Superior temporal gyrus (tissue), 1 donor: ENCODE measurements around the gene ZNF200.
"Not testable (repeated sequence)": the region's sequence is repeated elsewhere in the genome, so short reads cannot be mapped to it uniquely, and the experiment has no call there.

Source experiments
- DNase-seq: peaks from one replicate; pipeline ENCODE4 v3.0.0-alpha.2; 2016; ENCODE audit errors: extremely low spot score

Gene ZNF200

DNA sequence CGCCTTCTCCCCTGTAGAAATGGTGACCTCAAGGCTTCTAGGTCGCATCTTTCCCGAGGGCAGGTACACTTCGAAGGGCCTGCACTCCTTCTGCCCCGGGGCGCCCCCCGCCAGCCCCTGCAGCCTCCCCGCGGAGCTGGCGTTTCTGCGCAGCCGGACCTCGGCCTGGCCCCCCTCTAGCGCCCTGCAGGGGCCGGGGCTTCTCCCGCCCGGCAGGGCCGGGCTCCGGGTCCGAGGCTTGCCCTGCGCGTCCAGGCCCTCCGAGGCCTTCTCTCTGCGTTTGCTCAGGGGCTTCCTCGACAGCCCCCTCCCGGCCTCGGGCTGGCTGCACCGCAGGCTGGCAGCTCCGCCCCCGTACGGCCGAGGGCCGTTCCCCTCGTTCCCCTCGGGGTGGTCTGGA is 19.4 kb upstream of the ZNF200 start:
- DNase-seq: no peak

DNA sequence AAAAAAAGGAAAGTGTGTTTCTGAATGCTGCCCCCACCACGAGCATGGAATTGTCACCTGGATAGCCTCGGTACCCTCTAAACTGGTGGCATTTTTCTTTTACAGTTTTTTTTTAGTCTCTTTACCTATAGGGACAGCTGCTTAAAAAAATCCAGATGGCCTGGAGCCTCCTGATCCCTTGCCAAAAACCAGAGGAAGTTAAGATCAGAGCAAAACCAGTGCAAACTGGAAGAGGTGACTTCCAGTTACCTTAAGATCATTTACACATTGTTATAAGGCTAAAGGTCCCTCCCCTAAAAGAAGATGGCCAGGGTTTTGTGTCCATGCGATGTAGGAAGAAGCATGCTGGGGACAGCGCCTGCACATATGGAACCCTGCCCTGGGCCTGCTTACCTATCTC is 18.0 kb upstream of the ZNF200 start:
- no peak for DNase-seq

DNA sequence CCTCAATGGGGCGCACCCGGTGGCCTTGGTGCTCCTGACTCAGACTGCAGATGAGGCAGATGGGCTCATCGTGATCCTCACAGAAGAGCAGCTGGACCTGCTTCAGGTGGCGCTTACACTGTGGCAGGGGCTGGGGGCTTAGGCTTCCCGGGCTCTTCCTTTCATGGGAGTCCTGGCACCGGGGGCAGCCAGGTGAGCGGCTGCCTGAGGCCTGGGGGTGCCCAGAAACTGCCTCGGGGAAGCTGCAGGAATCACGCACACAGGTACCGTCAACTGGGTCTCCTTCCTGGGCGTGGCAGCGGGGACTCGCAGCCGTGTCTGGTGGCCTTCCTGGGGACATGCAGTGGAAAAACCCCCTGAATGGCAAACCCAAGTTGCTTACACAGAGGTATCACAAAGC is 14.5 kb upstream of the ZNF200 start:
- no peak for DNase-seq

DNA sequence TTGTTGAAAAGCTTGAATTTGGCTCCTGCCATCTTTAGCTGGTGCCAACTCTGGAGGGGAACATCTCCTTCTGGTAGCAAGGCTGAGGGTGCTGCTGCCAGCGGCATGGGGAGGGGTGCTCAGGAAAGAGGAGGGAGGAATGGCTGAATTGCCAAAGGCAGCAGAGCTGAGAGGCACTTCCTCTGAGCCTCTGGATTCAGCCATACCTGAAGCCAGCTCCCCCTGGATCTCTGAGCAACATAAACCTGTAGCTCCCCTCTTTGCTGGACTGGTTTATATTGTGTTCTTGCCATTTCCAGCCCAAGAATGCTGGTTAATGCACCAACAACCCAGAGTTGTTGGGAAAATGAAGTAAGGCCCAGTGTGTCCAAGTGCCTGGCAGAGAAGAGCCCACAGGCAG is 14.1 kb upstream of the ZNF200 start:
- DNase-seq: no peak

DNA sequence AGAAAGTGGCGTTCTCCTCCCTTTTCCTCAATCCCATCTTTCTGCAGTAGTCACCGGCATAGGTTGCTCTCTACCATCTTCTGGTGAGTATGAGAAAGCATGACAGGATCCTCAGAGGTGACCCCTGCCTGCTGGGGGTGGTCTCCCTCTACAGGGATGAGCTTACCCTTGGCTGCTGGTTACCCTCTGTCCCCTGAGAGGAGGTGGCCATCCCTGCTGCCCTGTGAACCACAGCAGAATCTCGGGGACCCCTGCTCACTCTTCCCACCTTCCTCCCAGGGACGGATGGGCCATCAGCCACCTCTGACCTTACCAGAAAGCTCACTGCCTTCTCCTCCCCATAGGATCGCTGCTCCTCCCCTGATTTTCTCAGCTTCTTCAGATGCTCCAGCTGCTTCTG is 13.6 kb upstream of the ZNF200 start:
- DNase-seq: no peak

DNA sequence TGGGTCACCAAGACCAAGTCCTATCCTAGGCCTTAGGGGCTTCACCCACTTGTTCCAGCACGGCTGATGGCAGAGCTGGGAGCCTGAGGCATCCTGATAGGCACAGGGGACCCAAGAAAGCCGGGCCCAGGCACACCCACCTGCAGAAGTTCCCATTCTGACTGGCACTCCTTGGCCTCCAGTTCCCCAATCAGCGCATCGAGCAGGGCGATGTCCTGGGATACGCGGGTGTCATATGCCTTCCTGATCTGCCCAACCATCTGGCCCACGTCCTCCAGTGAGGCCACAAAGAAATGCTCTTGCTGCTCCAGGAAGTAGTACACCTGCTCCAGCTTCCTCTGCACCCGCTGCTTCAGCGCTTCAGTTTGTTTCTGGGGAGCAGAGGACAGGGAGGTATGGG is 11.9 kb upstream of the ZNF200 start:
- DNase-seq: no peak

DNA sequence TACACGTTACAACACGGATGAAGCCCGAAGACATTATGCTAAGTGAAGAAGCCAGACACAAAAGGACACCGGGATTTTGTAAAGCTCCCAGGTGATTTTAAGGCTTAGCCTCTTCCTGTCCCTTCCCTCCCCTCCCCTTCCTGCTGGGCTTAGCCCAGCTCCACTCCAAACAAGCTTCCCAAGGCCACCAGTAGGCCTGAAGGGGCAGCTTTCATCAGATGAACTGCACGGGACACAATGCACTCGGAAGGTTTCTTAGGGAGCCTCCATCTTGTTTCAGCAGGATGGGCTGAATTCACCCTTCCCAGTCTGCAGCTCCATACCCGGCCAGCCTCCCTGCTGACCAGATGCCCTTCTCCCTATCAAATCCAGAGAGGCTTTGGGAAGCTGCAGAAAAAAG is 11.0 kb upstream of the ZNF200 start:
- no peak for DNase-seq

DNA sequence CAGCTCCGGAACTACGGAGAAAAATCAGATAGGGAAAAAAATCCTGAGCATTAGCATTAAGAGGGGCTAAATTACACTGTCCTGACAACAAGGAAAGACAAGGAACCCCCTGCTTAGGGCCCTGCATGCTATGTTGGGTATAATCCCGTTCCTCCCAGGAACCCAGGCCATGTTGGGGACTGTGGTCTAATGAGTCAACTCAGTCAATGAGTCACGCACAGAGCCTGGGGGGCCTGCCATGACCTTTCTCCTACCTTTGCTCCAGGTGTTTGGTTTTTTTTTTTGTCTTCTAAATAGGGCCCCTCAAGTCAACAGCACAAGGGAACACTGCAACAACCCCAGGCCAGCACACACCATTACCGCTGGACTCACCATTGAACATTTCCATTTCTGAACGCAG is 8.9 kb upstream of the ZNF200 start:
- DNase-seq: no peak

DNA sequence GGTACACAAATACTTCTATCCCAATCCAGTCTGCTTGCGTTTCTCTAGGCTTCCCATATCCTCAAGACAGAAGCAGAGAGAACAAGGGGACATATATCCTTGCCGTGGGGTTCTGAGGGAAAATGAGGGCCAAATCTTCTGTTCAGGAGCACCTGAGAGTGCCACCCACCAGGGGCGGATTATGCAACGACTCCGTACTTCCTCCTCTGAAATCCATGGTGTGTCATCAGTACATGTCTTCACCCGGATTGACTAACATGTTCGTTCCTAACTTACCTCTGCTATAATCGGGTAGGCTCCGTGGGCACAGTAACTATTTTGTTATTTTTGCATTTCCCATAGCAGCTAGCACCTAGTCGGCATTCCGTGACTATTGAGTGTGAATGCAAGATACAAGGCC is 7.8 kb upstream of the ZNF200 start:
- DNase-seq: no peak

DNA sequence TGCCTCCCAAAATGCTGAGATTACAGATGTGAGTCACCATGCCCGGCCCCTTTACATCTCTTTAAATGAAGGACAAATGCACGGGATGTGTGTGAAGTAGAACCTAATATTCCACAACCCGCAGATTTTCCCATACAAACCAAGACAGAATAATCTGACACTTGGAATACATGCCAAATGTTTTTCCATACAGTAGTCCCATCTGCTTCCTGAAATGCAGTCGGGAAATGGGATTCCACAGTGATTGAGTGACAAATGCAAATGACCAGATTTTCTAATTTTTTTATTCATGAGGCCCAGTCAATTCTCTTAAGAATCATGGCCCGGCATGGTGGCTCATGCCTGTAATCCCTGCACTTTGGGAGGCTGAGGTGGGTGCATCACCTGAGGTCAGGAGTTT is 6.8 kb upstream of the ZNF200 start:
- DNase-seq: no peak

DNA sequence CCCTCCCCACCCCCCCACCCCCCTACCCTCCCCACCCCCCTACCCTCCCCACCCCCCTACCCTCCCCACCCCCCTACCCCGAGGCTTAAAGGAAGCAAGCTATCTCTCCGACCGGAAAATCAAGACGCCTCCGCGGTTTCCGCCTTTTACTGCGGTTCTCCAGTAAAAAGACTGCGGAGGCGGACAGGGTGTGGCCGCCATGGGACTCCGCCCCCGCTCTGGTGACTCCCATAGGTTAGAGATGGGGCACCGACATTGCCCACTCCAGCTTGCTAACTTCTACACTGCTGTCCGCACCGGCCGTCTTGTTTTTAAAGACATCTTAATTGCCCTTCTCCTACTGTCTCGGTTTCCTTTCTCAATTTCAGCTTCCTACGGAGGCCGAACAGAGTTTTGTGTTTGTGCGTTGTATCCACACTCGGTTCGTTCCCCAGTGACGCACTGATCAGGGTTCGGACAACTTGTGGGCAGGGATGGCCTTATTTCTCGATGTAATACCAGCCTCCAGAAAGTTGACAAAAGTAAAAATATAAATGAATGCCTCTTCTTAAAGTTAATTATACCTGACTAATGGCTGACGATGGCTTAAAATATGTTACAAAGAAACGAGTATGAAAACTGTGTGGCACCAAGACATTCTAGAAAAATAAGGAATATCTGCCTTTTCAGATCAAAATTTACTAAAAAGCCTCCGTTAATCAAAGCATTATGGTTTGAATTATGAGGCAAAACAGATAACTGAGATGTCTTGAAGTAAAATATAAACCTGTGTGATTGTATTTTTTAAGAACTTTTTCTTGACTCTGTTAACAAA is 1.1 kb upstream of the ZNF200 start:
- DNase-seq: no peak

DNA sequence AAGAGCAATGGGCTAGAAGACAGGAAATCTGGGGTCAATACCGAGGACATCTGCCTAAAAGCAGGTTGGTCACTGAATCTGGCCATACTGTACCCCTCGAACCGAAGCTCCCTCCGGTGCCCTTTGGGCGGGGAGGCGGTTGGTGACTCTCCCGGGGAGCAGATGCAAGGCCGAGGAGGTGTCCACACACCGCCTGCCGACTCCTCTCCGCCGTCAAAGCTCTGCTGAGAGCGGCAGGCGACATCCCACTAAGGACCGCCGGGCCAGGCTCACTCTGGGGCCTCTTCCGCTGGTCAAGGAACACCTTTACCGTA is 458 bp downstream of the ZNF200 start:
- no peak for DNase-seq

DNA sequence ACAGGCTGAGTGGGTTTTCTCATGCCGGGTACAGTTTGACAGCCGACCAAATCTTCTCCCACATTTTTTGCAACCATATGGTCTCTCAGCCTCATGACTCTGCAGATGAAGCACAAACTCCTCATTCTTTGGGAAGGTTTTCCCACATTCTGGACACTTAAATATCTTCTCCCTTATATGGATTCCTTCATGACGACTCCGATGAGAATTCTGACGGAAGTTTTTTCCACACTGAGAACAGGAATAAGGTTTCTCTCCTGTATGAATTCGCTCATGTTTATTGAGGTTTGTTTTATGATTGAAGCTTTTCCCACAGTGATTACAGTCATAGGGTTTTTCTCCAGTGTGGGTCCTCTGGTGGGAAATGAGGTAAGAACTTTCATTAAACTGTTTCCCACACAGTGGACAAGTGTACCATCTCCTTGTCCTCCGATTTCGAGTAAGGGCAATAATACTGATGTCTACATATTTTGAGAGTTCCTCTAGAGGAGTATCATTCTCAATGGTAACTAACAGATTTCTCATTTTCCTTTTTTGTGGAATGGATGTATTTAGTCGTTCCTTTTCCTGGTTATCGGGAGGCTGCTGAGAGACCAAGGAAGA is 10.9 kb downstream of the ZNF200 start:
- DNase-seq: no peak

DNA sequence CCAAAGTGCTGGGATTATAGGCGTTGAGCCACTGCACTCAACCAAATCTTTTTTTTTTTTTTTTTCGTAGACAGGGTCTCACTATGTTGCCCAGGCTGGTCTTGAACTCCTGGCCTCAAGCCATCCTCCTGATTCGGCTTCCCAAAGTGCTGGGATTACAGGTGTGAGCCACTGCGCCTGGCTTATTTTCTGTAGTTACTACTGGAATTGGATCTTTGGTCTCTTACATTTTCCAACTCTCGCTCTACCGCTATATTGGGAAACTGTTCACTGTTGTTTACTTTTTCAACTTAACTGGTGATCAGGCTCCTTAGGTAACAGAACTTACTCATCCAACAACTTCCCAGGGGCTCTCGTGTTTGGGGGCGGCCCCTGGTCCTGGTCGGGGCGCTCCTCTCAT is 14.1 kb downstream of the ZNF200 start:
- no peak for DNase-seq

DNA sequence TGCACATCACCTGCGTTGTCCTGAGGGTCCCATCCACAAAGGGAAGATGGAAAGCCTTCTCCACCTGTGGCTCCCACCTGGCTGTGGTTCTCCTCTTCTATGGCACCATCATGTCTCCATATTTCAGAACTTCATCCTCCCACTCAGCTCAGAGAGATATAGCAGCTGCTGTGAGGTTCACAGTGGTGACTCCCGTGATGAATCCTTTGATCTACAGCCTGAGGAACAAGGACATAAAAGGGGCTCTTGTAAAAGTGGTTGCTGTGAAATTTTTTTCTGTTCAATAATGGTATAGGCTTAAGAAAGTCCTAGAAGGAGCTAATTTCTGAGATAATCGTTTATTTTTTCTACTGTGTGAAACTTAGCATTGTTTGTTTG is 18.7 kb downstream of the ZNF200 start:
- DNase-seq: no peak

DNA sequence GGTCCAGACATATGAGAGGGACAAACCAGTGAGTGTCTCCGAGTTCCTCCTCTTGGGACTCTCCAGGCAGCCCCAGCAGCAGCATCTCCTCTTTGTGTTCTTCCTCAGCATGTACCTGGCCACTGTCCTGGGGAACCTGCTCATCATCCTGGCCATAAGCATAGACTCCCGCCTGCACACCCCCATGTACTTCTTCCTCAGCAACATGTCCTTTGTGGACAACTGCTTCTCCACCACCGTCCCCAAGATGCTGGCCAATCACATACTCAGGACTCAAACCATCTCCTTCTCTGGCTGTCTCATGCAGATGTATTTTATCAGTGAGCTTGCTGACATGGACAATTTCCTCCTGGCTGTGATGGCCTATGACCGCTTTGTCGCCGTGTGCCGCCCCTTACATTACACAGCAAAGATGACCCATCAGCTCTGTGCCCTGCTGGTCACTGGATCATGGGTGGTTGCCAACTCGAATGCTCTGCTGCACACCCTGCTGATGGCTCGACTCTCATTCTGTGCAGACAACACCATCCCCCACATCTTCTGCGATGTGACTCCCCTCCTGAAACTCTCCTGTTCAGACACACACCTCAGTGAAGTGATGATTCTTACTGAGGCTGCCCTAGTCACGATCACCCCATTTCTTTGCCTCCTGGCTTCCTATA is 19.2 kb downstream of the ZNF200 start:
- no peak for DNase-seq

DNA sequence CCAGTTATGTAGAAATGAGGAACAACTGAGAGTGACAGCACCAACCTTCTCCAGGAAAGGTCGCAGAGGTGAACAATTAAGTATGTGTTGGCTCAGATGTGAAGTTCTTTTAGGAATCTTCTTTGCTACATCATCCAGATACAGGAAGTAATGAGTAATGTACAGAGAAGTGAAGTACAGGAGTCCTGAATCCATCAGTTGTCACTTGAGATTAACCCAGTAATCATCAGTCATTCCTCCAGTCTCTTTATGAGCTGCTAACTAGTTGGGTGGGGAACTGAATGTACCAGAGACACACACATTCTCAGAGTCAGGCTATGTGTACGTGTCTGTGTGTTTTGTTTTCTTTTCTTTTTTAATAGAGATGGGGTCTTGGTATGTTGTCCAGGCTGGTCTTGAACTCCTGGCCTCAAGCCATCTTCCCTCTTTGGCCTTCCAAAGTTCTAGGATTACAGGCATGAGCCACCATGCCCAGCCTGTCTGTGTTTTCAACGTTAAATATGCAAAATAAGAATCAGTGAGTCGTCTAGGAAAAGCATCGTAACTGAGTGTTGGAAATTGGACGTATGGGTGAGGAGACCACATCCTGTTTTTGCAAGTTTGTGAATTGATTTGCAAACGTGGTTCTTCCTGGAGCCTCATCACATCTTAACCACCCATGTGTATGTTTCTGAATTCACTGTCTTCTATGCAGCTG is 19.9 kb downstream of the ZNF200 start:
- DNase-seq: no peak

DNA sequence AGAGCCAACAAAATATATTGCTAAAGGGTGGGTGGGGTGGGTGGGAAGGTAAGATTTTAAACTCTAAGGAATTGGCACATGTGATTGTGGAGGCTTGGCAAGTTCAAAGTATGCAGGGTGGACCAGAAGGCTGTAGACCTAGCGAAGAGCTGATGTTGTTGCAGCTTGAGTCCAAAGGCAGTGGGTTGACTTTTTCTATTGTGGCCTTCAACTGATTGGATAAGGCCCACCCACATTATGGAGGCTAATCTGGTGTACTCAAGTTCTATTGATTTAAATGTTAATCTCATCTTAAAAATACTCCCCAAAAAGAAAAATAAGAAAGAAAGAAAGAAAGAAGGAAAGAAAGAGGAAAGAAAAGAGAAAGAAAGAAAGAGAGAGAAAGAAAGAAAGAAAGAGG is 22.4 kb downstream of the ZNF200 start:
- no peak for DNase-seq

DNA sequence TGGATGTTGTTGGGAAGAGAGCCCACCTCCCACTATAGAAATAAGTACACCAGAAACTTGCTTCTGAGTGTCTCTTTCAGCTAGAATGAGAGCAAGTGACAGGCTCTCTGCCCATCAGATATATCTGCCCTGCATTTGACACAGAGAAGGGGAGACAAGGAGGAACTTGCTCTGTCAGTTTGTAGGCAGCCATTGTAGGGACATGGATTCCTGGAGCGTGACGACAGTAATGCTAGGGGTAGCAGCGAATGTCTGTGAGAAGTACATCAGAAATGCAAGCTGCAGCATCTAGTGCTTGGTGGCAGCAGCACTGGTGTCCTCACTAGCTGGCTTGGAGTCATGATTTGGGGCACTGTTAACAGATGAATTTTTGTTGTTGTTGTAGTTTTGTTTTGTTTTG is 23.0 kb downstream of the ZNF200 start:
- no peak for DNase-seq

DNA sequence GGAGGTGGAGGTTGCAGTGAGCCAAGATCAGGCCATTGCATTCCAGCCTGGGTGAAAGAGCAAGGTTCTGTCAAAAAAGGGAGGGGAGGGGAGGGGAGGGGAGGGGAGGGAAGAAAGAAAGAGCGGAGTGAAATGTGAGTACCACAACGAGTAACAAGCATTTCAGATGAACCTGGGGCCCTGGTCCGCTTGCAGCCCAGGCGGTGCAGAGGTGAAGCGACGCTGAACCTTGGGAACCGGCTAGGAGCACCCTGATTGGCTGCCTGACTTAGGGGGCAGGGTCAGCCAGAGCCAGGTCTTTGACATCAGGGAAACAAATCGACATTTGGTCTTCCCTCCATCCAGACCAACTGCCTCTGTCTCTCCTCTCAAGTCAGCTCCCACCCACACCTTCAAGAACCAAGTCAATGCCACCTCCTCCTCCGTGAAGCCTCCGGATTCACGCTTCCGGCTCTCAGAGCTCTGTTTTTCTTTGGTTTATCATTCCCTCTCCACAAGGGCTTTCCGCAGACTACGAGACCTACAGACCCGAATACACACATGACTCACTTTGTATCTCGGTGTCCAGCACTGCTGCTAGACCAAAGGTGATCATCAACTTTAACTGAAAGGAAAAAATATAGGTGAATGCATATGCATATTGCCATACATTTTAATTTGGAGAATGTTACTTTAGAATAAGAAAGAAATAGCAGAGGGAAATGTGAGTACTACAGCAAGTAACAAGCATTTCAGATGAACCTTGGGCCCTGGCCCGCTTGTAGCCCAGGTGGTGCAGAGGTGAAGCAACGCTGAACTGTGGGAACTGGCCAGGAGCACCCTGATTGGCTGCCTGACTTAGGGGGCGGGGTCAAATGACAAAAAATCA is 27.6 kb downstream of the ZNF200 start:
- DNase-seq: no peak

DNA sequence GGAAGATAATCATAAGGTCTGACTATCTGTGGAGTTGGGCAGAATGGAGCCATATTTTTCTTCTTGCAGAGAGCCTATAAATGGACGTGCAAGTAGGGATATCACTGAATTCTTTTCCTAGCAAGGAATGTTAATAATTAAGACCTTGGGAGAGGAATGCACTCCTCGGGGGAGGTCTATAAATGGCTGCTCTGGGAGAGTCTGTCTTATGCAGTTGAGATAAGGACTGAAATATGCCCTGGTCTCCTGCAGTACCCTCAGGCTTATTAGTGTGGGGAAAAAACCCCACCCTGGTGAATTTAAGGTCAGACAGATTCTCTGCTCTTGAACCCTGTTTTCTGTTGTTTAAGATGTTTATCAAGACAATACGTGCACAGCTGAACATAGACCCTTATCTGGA is 29.0 kb downstream of the ZNF200 start:
- not testable (repeated sequence) for DNase-seq
